ENCODE results near the gene CCDC187. TPM values are rescaled to one million over a fixed set of nuclear protein-coding genes. Genes with fewer than 3 reads are reported as not detected.

Gene CCDC187
- total and polyA plus RNA-seq, 2 of the 8 experiments (the other 6 are each of a cell fraction or from before 2014, with no cell fraction given), result 0.02 TPM; not detected in 1

- no peaks in the 10 kb centered on the region for H3K4me1 ChIP-seq (replicated peaks in 1 of 4; ENCODE audit: control insufficient read depth in 3 of 4, insufficient read depth in 4 of 4, low read length in 3 of 4)
- CTCF ChIA-PET (ENCODE audit: partially characterized antibody), result interaction anchor here (1.5 kb wide), 1 partner anchor 22 kb away, joined by 4 read pairs; no protein-coding TSS in a partner anchor
- H2BK12ac ChIP-seq (ENCODE audit: low read depth, low read length), result no peak overlapping the region
- no peak overlapping the region for H4K91ac ChIP-seq (replicated peaks; ENCODE audit: insufficient read length, low read length)
- H2BK15ac ChIP-seq (ENCODE audit: low read length), result no peak overlapping the region
- H3K4ac ChIP-seq (replicated peaks; ENCODE audit: insufficient read length, low read depth, low read length), result no peak overlapping the region
- FAIRE-seq (no peak), DNase-seq (ENCODE audit: low read depth in 1 of 2, low spot score in 2 of 2) (no peak)
- no peaks in the 10 kb centered on the region for H3K27me3 ChIP-seq (replicated peaks in 1 of 4; ENCODE audit: control insufficient read depth in 3 of 4, extremely low read depth in 1 of 4, insufficient read depth in 3 of 4, low read length in 3 of 4)
- H3K4me3 ChIP-seq (ENCODE audit: extremely low read depth in 1 of 4, insufficient read depth in 2 of 4, low read depth in 3 of 4, low read length in 4 of 4), result no peak overlapping the region
- H3K18ac ChIP-seq (ENCODE audit: extremely low read depth, low read length), result no peak overlapping the region
- H3K9me3 ChIP-seq (ENCODE audit: insufficient read depth in 2 of 2, low read depth in 1 of 2, low read length in 1 of 2), result peaks cover 13 to 19% of the 10 kb centered on the region in 2 experiments
- H3K79me1 ChIP-seq (ENCODE audit: low read depth, low read length), result no peaks in the 10 kb centered on the region
- H3K27ac ChIP-seq (ENCODE audit: low read depth, low read length), result no peak overlapping the region
- H2BK120ac ChIP-seq (replicated peaks; ENCODE audit: low read depth, low read length), result no peak overlapping the region
- POLR2A ChIA-PET (ENCODE audit: partially characterized antibody), result no interaction called here
- no peak overlapping the region for H2AK5ac ChIP-seq (ENCODE audit: low read depth, low read length)
- H3K14ac ChIP-seq (ENCODE audit: insufficient read length), result no peak overlapping the region
- H4K20me1 ChIP-seq (replicated peaks in 1 of 2; ENCODE audit: control insufficient read depth in 1 of 2, insufficient read depth in 2 of 2, low read length in 2 of 2), result no peaks in the 10 kb centered on the region
- no peak overlapping the region for H3K56ac ChIP-seq (replicated peaks; ENCODE audit: insufficient read length, low read depth, low read length)
- no peak overlapping the region for H2AFZ ChIP-seq (ENCODE audit: low read length)
- H3K36me3 ChIP-seq (ENCODE audit: control insufficient read depth in 2 of 4, insufficient read depth in 4 of 4, low read length in 3 of 4), result no peaks in the 10 kb centered on the region
- H4K5ac ChIP-seq (ENCODE audit: insufficient read length, low read depth, low read length), result no peak overlapping the region
- H3K79me2 ChIP-seq (ENCODE audit: control insufficient read depth in 1 of 2, insufficient read depth in 2 of 2, low read length in 2 of 2), result no peaks in the 10 kb centered on the region
- no peak overlapping the region for H3K4me2 ChIP-seq (ENCODE audit: insufficient read depth in 1 of 2, low read depth in 2 of 2, low read length in 2 of 2)
- no peak overlapping the region for H2BK5ac ChIP-seq (ENCODE audit: low read depth, low read length)
- H2BK20ac ChIP-seq (ENCODE audit: low read length), result no peak overlapping the region
- H4K8ac ChIP-seq (ENCODE audit: extremely low read depth, insufficient read depth, low read length), result peak overlapping the region; percentile 18; the same call in 1 of the 2 replicates
- peaks cover 2% of the 10 kb centered on the region; the same call in 1 of the 2 replicates for H3K23me2 ChIP-seq (ENCODE audit: low read depth, low read length)
- H3K23ac ChIP-seq (ENCODE audit: insufficient read length), result no peak overlapping the region
- H3K9ac ChIP-seq (replicated peaks in 1 of 4; ENCODE audit: extremely low read depth in 1 of 4, low read depth in 3 of 4, low read length in 3 of 4), result no peak overlapping the region
- WGBS, 2 experiments (ENCODE audit: extremely low coverage in 1 of 2, insufficient coverage in 1 of 2, insufficient read length in 1 of 2, insufficient replicate concordance in 2 of 2, low coverage in 1 of 2, low lambda C conversion rate in 2 of 2, missing lambda C conversion rate in 1 of 2), result 94% methylated on average over 8 of the region's 16 CpGs; no CpG with 5 or more reads in 1 of the 2 experiments
- no peak for TF ChIP-seq SRF (IDR thresholded peaks at IDR 0.05; ENCODE audit: low read depth, low read length)
- no peak for TF ChIP-seq MAX (IDR thresholded peaks at IDR 0.05)
- TF ChIP-seq KDM4A (IDR thresholded peaks at IDR 0.05; ENCODE audit: low read depth, low read length, severe bottlenecking), result no peak
- no peak for TF ChIP-seq CEBPB (IDR thresholded peaks at IDR 0.05; ENCODE audit: low read depth, low read length)
- TF ChIP-seq CTCF (IDR thresholded peaks at IDR 0.05; ENCODE audit: control extremely low read depth in 1 of 3, insufficient read depth in 1 of 3, low read depth in 1 of 3, low read length in 3 of 3), result no peak
- no peak for TF ChIP-seq ZNF274 (IDR thresholded peaks at IDR 0.05; ENCODE audit: borderline replicate concordance, extremely low read depth, low read length)
- no peak for TF ChIP-seq CTBP2 (IDR thresholded peaks at IDR 0.05; ENCODE audit: borderline replicate concordance, insufficient read depth, insufficient read length, low read length)
- no peak for TF ChIP-seq JUN (IDR thresholded peaks at IDR 0.05; ENCODE audit: low read depth, low read length)
- TF ChIP-seq SP1 (IDR thresholded peaks at IDR 0.05; ENCODE audit: low read depth, low read length), result no peak
- TF ChIP-seq GTF2F1 (IDR thresholded peaks at IDR 0.05; ENCODE audit: borderline replicate concordance, low read depth, low read length), result no peak
- no peak for TF ChIP-seq TCF12 (IDR thresholded peaks at IDR 0.05; ENCODE audit: low read depth, low read length)
- TF ChIP-seq KDM5A (IDR thresholded peaks at IDR 0.05; ENCODE audit: low read length), result no peak
Measured at GRCh38 chr9:136318776-136319241, 14.9 kb upstream of the CCDC187 start.
